ENCODE measurements around the gene ARHGAP26.

The ARHGAP26 gene

GRCh38 chr5:143247134-143247815 is 477.1 kb downstream of the ARHGAP26 start:
- no peaks in the 10 kb centered on the region for H3K36me3 ChIP-seq (ENCODE audit: control insufficient read depth, low read length)
- H3K9me2 ChIP-seq (replicated peaks; ENCODE audit: control insufficient read depth, low read length): no peaks in the 10 kb centered on the region
- no peak overlapping the region for H3K27ac ChIP-seq (ENCODE audit: low read depth, low read length)
- no peaks in the 10 kb centered on the region for H4K20me1 ChIP-seq (ENCODE audit: control insufficient read depth, insufficient read depth, low read depth, low read length)
- H3K4me3 ChIP-seq (ENCODE audit: low read length): no peak overlapping the region
- no peaks in the 10 kb centered on the region for H3K9me3 ChIP-seq (ENCODE audit: control insufficient read depth, insufficient read depth, low read length)
- H3F3A ChIP-seq (ENCODE audit: control insufficient read depth, insufficient read depth): no peaks in the 10 kb centered on the region
- H3K4me2 ChIP-seq (ENCODE audit: low read length): no peak overlapping the region
- TF ChIP-seq CTCF (IDR thresholded peaks at IDR 0.05; ENCODE audit: low read depth, low read length, poor library complexity, severe bottlenecking): no peak
- no peak for TF ChIP-seq EZH2phosphoT487 (IDR thresholded peaks at IDR 0.05; ENCODE audit: borderline replicate concordance, low read length)
- peaks cover 5% of the 10 kb centered on the region for H3K4me1 ChIP-seq (ENCODE audit: control insufficient read depth, low read length)
- H3K79me2 ChIP-seq (ENCODE audit: control insufficient read depth, low read length): no peaks in the 10 kb centered on the region
- no peaks in the 10 kb centered on the region for H3K27me3 ChIP-seq (ENCODE audit: control insufficient read depth, low read length)

GRCh38 chr5:143248391-143248790 is 478.2 kb downstream of the ARHGAP26 start:
- Histone ChIP-seq H3K4me1 (ENCODE audit: control insufficient read depth, low read length) (peaks cover 11% of the 10 kb centered on the region), H3K79me2 (ENCODE audit: control insufficient read depth, low read length) (no peaks in the 10 kb centered on the region), H3K9me2 (replicated peaks; ENCODE audit: control insufficient read depth, low read length) (no peaks in the 10 kb centered on the region), H3K27ac (ENCODE audit: low read depth, low read length) (no peak overlapping the region), H3K4me3 (ENCODE audit: low read length) (no peak overlapping the region), H4K20me1 (ENCODE audit: control insufficient read depth, insufficient read depth, low read depth, low read length) (no peaks in the 10 kb centered on the region), H3K4me2 (ENCODE audit: low read length) (no peak overlapping the region), H3K36me3 (ENCODE audit: control insufficient read depth, low read length) (no peaks in the 10 kb centered on the region), H3K27me3 (ENCODE audit: control insufficient read depth, low read length) (no peaks in the 10 kb centered on the region), H3F3A (ENCODE audit: control insufficient read depth, insufficient read depth) (no peaks in the 10 kb centered on the region), H3K9me3 (ENCODE audit: control insufficient read depth, insufficient read depth, low read length) (no peaks in the 10 kb centered on the region)
- no peak for TF ChIP-seq EZH2phosphoT487 (IDR thresholded peaks at IDR 0.05; ENCODE audit: borderline replicate concordance, low read length)
- no peak for TF ChIP-seq CTCF (IDR thresholded peaks at IDR 0.05; ENCODE audit: low read depth, low read length, poor library complexity, severe bottlenecking)

- Histone ChIP-seq H3K4me2 (ENCODE audit: low read length) (no peak overlapping the region), H3K4me1 (ENCODE audit: control insufficient read depth, low read length) (peaks cover 11% of the 10 kb centered on the region), H3K4me3 (ENCODE audit: low read length) (no peak overlapping the region), H3F3A (ENCODE audit: control insufficient read depth, insufficient read depth) (no peaks in the 10 kb centered on the region), H3K36me3 (ENCODE audit: control insufficient read depth, low read length) (no peaks in the 10 kb centered on the region), H3K9me3 (ENCODE audit: control insufficient read depth, insufficient read depth, low read length) (no peaks in the 10 kb centered on the region), H3K79me2 (ENCODE audit: control insufficient read depth, low read length) (no peaks in the 10 kb centered on the region), H3K27me3 (ENCODE audit: control insufficient read depth, low read length) (no peaks in the 10 kb centered on the region), H3K9me2 (replicated peaks; ENCODE audit: control insufficient read depth, low read length) (no peaks in the 10 kb centered on the region), H3K27ac (ENCODE audit: low read depth, low read length) (no peak overlapping the region), H4K20me1 (ENCODE audit: control insufficient read depth, insufficient read depth, low read depth, low read length) (no peaks in the 10 kb centered on the region)
- no peak for TF ChIP-seq EZH2phosphoT487 (IDR thresholded peaks at IDR 0.05; ENCODE audit: borderline replicate concordance, low read length)
Measured at GRCh38 chr5:143248822-143249579, 478.8 kb downstream of the ARHGAP26 start.

GRCh38 chr5:143249851-143250250 is 479.7 kb downstream of the ARHGAP26 start:
- H3K4me2 ChIP-seq (ENCODE audit: low read length): no peak overlapping the region
- H3K27ac ChIP-seq (ENCODE audit: low read depth, low read length): no peak overlapping the region
- TF ChIP-seq EZH2phosphoT487 (IDR thresholded peaks at IDR 0.05; ENCODE audit: borderline replicate concordance, low read length) (no peak), CTCF (IDR thresholded peaks at IDR 0.05; ENCODE audit: low read depth, low read length, poor library complexity, severe bottlenecking) (no peak)

More at GRCh38 chr5:143249851-143250250, 479.7 kb downstream of the ARHGAP26 start:
- Histone ChIP-seq H3K9me3 (ENCODE audit: control insufficient read depth, insufficient read depth, low read length) (no peaks in the 10 kb centered on the region), H3K79me2 (ENCODE audit: control insufficient read depth, low read length) (no peaks in the 10 kb centered on the region), H4K20me1 (ENCODE audit: control insufficient read depth, insufficient read depth, low read depth, low read length) (no peaks in the 10 kb centered on the region), H3F3A (ENCODE audit: control insufficient read depth, insufficient read depth) (no peaks in the 10 kb centered on the region), H3K9me2 (replicated peaks; ENCODE audit: control insufficient read depth, low read length) (no peaks in the 10 kb centered on the region), H3K4me1 (ENCODE audit: control insufficient read depth, low read length) (peaks cover 11% of the 10 kb centered on the region), H3K36me3 (ENCODE audit: control insufficient read depth, low read length) (no peaks in the 10 kb centered on the region), H3K27me3 (ENCODE audit: control insufficient read depth, low read length) (no peaks in the 10 kb centered on the region), H3K4me3 (ENCODE audit: low read length) (no peak overlapping the region)

Data from DOHH2 (cell line).